Stomach (tissue), 9 donors: ENCODE measurements around the gene TRIO. TPM values are rescaled to one million over a fixed set of nuclear protein-coding genes. Genes with fewer than 3 reads are reported as not detected.

Experiments
- DNase-seq, 2 donors: peaks; one replicate each; pipeline versions ENCODE4 v3.0.0 to v3.0.0-alpha.2; 2013 to 2019
- H3K27ac ChIP-seq, 5 donors: fragments of 200-600 bp in 4 of 5; sonication (generic) in 4 of 5; one replicate each; pipeline ENCODE4 v1.5.1; 2013 to 2019; ENCODE audit warnings: mild to moderate bottlenecking in 1 of 5, moderate library complexity in 1 of 5
- H3K27me3 ChIP-seq, 3 donors: fragments of 200-600 bp; sonication (generic); one replicate each; pipeline ENCODE4 v1.5.1; 2017 to 2019; ENCODE audit warnings: mixed run types in 1 of 3
- H3K36me3 ChIP-seq, 4 donors: fragments of 200-600 bp; sonication (generic); 1 replicate in 3 of 4; 2 replicates in 1 of 4; pipeline ENCODE4 v1.5.1; 2016 to 2019
- H3K4me1 ChIP-seq, 4 donors: fragments of 200-600 bp; sonication (generic); one replicate each; pipeline ENCODE4 v1.5.1; 2016 to 2019
- H3K4me3 ChIP-seq, 4 donors: fragments of 200-600 bp; sonication (generic) in 3 of 4; one replicate each; pipeline ENCODE4 v1.5.1; 2016 to 2019; ENCODE audit warnings: mild to moderate bottlenecking in 1 of 4
- H3K9me3 ChIP-seq, 4 donors: fragments of 200-600 bp; sonication (generic); one replicate each; pipeline ENCODE4 v1.5.1; 2016 to 2019
- EP300 ChIP-seq: sonication (generic); formaldehyde crosslinking; IDR thresholded peaks from one replicate; pipeline ENCODE4 v1.6.1; 2017; ENCODE audit warnings: antibody characterized with exemption
- POLR2A ChIP-seq, 4 donors: fragments of 450-650 bp; IDR thresholded peaks; one replicate each; pipeline ENCODE4 v1.6.1; 2016; ENCODE audit warnings: antibody characterized with exemption in 4 of 4, control low read depth in 2 of 4, mild to moderate bottlenecking in 1 of 4, moderate library complexity in 1 of 4
- POLR2AphosphoS5 ChIP-seq, 3 donors: sonication (generic); formaldehyde crosslinking; IDR thresholded peaks; one replicate each; pipeline ENCODE4 v1.6.1; 2016; ENCODE audit warnings: antibody characterized with exemption in 3 of 3
- WGBS, 5 donors: extraction: QIAGEN DNeasy Blood & Tissue Kit in 3 of 5; methylation state at CpG; one replicate each; pipeline versions ENCODE4 v1.1.5 to v1.1.7; 2013 to 2018; 5-methylcytosine and 5-hydroxymethylcytosine counted together
- intact Hi-C: fragments of 100-400 bp; cut with DNase I; formaldehyde crosslinking; loops from one replicate; pipeline ENCODE4 v1.15.1; 2023; ENCODE audit warnings: low total_unique reads
- polyA plus RNA-seq, 3 donors: library from polyadenylated mRNA; stranded (reverse); fragments of 200-250 nt; gene quantifications; one replicate each; pipeline ENCODE4 v1.2.3, GENCODE V29; 2013
- total RNA-seq, 5 donors: library from RNA; depleted of rRNA; stranded (reverse); fragments of >200 nt; gene quantifications; one replicate each; pipeline versions ENCODE4 v1.1.0 to v1.2.3, GENCODE V29; 2014 to 2016
- TF ChIP-seq, protein P1 (sequence below), 7 experiments: fragments of 450-650 bp in 4 of 7; fragments of 200-600 bp in 3 of 7; sonication (generic) in 3 of 7; IDR thresholded peaks; one replicate each; pipeline ENCODE4 v1.5.1; 2016 to 2019; ENCODE audit warnings: antibody characterized with exemption in 7 of 7, control low read depth in 2 of 7, mild to moderate bottlenecking in 1 of 7
- donor health status: healthy with polysubstance abuse.
- donor health status: Bipolar disorder and iron deficiency.
- donor health status: healthy.

The TRIO gene
- total and polyA plus RNA-seq, 8 donors, result 9.9 to 558 (median 127) TPM

DNA sequence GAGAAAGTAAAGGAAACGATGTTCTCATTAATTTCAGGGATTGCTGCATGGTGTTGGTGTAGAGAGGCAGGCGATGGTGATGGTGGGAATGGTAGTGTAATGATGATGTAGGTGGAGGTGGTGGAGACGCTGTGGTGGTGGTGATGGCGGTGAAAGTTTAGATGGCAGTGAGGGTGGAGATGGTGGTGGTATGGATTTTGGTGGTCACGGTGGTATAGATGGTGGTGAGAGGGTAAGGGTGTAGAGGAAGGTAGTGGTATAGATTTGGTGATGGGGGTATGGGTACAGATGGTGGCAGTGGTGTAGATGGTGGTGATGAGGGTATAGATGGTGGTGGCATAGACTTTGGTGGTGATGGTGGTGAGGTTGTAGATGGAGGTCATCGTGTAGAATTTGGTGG is 259.3 kb downstream of the TRIO start:
- H3K4me1 ChIP-seq, result peaks cover 0 to 24% (median 12%) of the 10 kb centered on the region in 4 donors
- TF ChIP-seq POLR2A (IDR thresholded peaks at IDR 0.05) (no peak), EP300 (no peak), POLR2AphosphoS5 (IDR thresholded peaks at IDR 0.05) (no peak)
- TF ChIP-seq, protein P1, sequence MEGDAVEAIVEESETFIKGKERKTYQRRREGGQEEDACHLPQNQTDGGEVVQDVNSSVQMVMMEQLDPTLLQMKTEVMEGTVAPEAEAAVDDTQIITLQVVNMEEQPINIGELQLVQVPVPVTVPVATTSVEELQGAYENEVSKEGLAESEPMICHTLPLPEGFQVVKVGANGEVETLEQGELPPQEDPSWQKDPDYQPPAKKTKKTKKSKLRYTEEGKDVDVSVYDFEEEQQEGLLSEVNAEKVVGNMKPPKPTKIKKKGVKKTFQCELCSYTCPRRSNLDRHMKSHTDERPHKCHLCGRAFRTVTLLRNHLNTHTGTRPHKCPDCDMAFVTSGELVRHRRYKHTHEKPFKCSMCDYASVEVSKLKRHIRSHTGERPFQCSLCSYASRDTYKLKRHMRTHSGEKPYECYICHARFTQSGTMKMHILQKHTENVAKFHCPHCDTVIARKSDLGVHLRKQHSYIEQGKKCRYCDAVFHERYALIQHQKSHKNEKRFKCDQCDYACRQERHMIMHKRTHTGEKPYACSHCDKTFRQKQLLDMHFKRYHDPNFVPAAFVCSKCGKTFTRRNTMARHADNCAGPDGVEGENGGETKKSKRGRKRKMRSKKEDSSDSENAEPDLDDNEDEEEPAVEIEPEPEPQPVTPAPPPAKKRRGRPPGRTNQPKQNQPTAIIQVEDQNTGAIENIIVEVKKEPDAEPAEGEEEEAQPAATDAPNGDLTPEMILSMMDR (IDR thresholded peaks at IDR 0.05), result no peak
- no peaks in the 10 kb centered on the region for H3K27me3 ChIP-seq
- no peaks in the 10 kb centered on the region for H3K9me3 ChIP-seq
- peaks cover 12 to 77% (median 54%) of the 10 kb centered on the region in 4 donors for H3K36me3 ChIP-seq
- intact Hi-C loops, result no loop called here
- DNase-seq, result no peak
- no peak overlapping the region for H3K27ac ChIP-seq
- 82 to 98% (median 96%) methylated on average over 6 of the region's 6 CpGs for WGBS, 5 donors
- no peak overlapping the region for H3K4me3 ChIP-seq

DNA sequence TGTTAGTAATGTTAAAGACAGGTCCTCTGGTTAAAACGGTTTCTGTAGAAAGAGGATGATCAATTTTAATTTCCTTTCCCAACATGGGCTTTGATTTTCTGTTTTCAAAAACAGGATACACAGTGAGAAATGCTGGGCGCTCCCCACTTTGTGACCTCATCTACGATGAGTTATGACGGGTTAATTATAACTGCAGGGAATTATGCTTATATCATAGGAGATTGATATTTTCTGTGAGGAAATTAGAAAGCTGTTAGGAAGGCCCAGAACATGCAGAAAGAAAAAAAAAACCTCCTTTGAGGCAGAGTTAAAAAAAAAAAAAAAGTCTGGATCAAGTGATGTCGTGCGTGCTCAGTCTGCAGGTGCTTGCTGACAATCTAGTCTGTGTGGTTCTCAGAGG is 261.6 kb downstream of the TRIO start:
- H3K4me3 ChIP-seq, result no peak overlapping the region
- WGBS, 5 donors, result 86 to 98% (median 87%) methylated on average over 6 of the region's 6 CpGs
- H3K36me3 ChIP-seq, result peaks cover 13 to 84% (median 72%) of the 10 kb centered on the region in 4 donors

DNA sequence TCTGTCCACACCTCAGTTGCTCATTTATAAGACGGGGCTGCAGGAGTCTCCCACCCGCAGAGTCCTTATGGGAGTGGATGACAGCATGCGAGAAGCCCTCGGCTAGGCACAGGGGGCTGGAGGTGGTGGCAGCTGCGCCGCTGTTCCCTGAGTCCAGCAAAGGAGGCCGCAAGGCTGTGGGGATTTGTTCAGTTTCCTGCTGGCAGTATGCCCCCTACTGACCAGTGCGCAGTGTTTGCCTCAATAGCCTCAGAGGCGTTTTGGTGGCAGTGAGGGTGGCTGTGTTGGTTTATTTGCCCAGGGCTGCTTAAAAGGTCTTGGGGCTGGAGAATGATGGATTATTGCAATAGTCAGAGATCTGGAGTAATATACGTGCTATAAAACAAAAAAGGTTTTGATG is 262.1 kb downstream of the TRIO start:
- WGBS, 5 donors, result 77 to 90% (median 82%) methylated on average over 9 to 10 of the region's 10 CpGs
- H3K4me3 ChIP-seq, result no peak overlapping the region
- H3K9me3 ChIP-seq, result no peaks in the 10 kb centered on the region
- intact Hi-C loops, result no loop called here
- H3K36me3 ChIP-seq, result peaks cover 18 to 84% (median 73%) of the 10 kb centered on the region in 4 donors
- TF ChIP-seq POLR2A (IDR thresholded peaks at IDR 0.05) (no peak), EP300 (no peak), POLR2AphosphoS5 (IDR thresholded peaks at IDR 0.05) (no peak)
- TF ChIP-seq, protein P1 (IDR thresholded peaks at IDR 0.05), result no peak
- DNase-seq, result no peak
- peaks cover 0 to 13% (median 6%) of the 10 kb centered on the region in 4 donors for H3K4me1 ChIP-seq
- H3K27ac ChIP-seq, result no peak overlapping the region
- no peaks in the 10 kb centered on the region for H3K27me3 ChIP-seq

More for the DNA sequence above, 261.6 kb downstream of the TRIO start:
- Histone ChIP-seq H3K9me3 (no peaks in the 10 kb centered on the region), H3K27me3 (no peaks in the 10 kb centered on the region), H3K27ac (no peak overlapping the region), H3K4me1 (peaks cover 0 to 13% (median 6%) of the 10 kb centered on the region in 4 donors)
- no peak for TF ChIP-seq EP300
- no peak for TF ChIP-seq POLR2A (IDR thresholded peaks at IDR 0.05)
- TF ChIP-seq POLR2AphosphoS5 (IDR thresholded peaks at IDR 0.05), result no peak
- TF ChIP-seq, protein P1 (IDR thresholded peaks at IDR 0.05), result no peak
- DNase-seq, result no peak
- intact Hi-C loops, result no loop called here

DNA sequence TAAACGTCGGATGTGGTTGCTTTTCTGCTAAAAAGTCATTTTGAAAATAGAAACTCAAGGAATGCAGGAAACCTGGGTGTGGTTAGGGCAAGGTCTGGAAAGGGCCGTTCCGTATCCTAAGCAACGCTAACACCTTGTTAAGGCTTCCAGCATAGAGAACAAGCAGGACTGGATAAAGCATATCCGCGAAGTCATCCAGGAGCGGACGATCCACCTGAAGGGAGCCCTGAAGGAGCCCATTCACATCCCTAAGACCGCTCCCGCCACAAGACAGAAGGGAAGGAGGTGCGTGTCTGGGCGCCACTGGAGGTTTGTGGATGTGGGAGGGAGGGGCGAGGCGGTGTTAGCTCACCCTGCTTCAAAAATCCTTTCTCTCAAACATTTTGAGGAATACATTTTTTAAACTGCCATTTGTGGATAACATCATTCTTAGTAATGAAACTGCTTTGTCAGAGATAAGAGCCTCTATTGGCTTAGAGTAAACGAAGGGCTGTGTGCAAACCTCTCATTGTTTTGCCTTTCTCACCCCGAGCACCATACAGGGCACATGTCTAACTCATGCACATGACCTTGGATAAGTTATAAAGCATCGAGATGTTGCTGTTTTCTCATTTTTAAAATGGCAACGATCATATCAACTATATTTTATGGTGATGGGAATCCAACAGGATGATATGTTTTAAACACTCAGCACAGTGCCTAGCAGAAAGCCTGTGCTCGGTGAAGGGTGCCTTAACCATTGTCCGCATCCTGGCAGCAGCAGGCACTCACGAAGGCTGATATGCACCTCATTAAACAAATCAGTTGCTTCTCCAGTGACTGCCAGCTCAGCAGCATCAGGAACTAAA is 262.8 kb downstream of the TRIO start:
- Histone ChIP-seq H3K4me3 (no peak overlapping the region), H3K36me3 (peaks cover 19 to 84% (median 73%) of the 10 kb centered on the region in 4 donors), H3K27ac (peak overlapping the region in 1 of 5 donors; percentile 26), H3K27me3 (no peaks in the 10 kb centered on the region), H3K4me1 (peaks cover 0 to 16% (median 6%) of the 10 kb centered on the region in 4 donors), H3K9me3 (no peaks in the 10 kb centered on the region)
- intact Hi-C loops, result no loop called here
- DNase-seq, result peak in 1 of 2 donors; percentile 74
- 73 to 84% (median 78%) methylated on average over 22 of the region's 22 CpGs for WGBS, 5 donors
- TF ChIP-seq, protein P1 (IDR thresholded peaks at IDR 0.05), result no peak
- TF ChIP-seq POLR2A (IDR thresholded peaks at IDR 0.05) (no peak), EP300 (no peak), POLR2AphosphoS5 (IDR thresholded peaks at IDR 0.05) (no peak)
